Vagina (tissue), 2 donors: ENCODE data around the gene GABRA6.

ENCODE experiments used
- CTCF ChIP-seq, 3 experiments: fragments of 450-650 bp in 2 of 3; fragments of 200-600 bp in 1 of 3; sonication (generic) in 1 of 3; IDR thresholded peaks; one replicate each; pipeline ENCODE4 v1.5.1; 2017 to 2019; ENCODE audit warnings: antibody characterized with exemption in 3 of 3, mild to moderate bottlenecking in 2 of 3, moderate library complexity in 2 of 3
- POLR2A ChIP-seq, 2 donors: fragments of 450-650 bp; IDR thresholded peaks; one replicate each; pipeline ENCODE4 v1.6.1; 2017; ENCODE audit warnings: antibody characterized with exemption in 2 of 2, mild to moderate bottlenecking in 2 of 2, moderate library complexity in 2 of 2

DNA sequence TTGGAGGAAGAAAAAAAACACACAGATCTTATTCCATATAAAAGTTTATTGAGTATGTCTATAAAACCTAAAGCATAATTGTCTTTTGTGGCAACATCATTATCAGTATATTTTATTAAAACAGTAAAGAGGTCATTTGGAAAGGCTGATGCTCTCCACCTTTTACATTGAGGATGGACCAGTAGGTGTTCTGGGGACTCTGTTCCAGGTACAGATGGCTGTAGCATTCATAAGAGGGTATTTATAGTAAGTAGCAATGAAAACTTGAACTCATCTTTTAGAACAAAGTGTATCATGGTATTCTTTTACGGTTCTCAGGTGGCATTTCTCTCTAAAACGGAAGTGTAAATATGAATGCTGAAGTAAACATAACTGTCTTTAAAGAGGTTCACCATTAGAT is 1.8 kb downstream of the GABRA6 start:
- no peak for TF ChIP-seq POLR2A (IDR thresholded peaks at IDR 0.05)
- TF ChIP-seq CTCF (IDR thresholded peaks at IDR 0.05): no peak
